Brain microvascular endothelial cell (primary cell): ENCODE data around the gene FAM210B.
A peak's percentile ranks its signal among the peaks of the same experiment; 100 is the strongest.

Experiments used
- DNase-seq: peaks from one replicate; pipeline ENCODE4 v3.0.0-alpha.2; 2020
- H3K27ac ChIP-seq: fragments of 250-450 bp; sonication (Bioruptor Pico); 2 replicates; pipeline ENCODE4 v1.5.1; 2020; ENCODE audit warnings: mild to moderate bottlenecking, moderate library complexity
- H3K27me3 ChIP-seq: fragments of 250-450 bp; sonication (Bioruptor Pico); replicated peaks from 2 replicates; pipeline ENCODE4 v1.5.1; 2020; ENCODE audit warnings: mild to moderate bottlenecking
- H3K36me3 ChIP-seq: fragments of 250-450 bp; sonication (Bioruptor Pico); replicated peaks from 2 replicates; pipeline ENCODE4 v1.5.1; 2020; ENCODE audit warnings: mild to moderate bottlenecking
- H3K4me3 ChIP-seq: 2 replicates; pipeline ENCODE4 v1.5.1; 2011; ENCODE audit warnings: low read depth, mild to moderate bottlenecking, control low read depth, low read length, moderate library complexity
- CTCF ChIP-seq: IDR thresholded peaks from 2 replicates; pipeline ENCODE4 v1.5.1; 2011; ENCODE audit warnings: low read depth, mild to moderate bottlenecking, moderate library complexity, low read length, control low read depth, inconsistent platforms; ENCODE audit errors: missing control alignments
- in situ Hi-C: cut with HindIII; loops from 2 replicates; pipeline ENCODE4 v1.10.0; 2017; ENCODE audit warnings: low sequenced_read_pairs, low pct_ligation_motif_present

Gene FAM210B

GRCh38 chr20:56391037-56391436, 32.3 kb downstream of the FAM210B start:
- peak overlapping the region; percentile 76 for H3K27ac ChIP-seq
- DNase-seq: no peak
- peak overlapping the region; percentile 98 for H3K4me3 ChIP-seq
- peaks cover 9% of the 10 kb centered on the region for H3K36me3 ChIP-seq
- no peak for TF ChIP-seq CTCF
- no peaks in the 10 kb centered on the region for H3K27me3 ChIP-seq
- in situ Hi-C loops: no loop called here

GRCh38 chr20:56391596-56392131, 32.9 kb downstream of the FAM210B start:
- no peaks in the 10 kb centered on the region for H3K27me3 ChIP-seq
- DNase-seq: no peak
- peak overlapping the region; percentile 98 for H3K4me3 ChIP-seq
- in situ Hi-C loops: no loop called here
- H3K36me3 ChIP-seq: peaks cover 13% of the 10 kb centered on the region
- peak overlapping the region; percentile 76 for H3K27ac ChIP-seq
- TF ChIP-seq CTCF: peak; percentile 3

DNA sequence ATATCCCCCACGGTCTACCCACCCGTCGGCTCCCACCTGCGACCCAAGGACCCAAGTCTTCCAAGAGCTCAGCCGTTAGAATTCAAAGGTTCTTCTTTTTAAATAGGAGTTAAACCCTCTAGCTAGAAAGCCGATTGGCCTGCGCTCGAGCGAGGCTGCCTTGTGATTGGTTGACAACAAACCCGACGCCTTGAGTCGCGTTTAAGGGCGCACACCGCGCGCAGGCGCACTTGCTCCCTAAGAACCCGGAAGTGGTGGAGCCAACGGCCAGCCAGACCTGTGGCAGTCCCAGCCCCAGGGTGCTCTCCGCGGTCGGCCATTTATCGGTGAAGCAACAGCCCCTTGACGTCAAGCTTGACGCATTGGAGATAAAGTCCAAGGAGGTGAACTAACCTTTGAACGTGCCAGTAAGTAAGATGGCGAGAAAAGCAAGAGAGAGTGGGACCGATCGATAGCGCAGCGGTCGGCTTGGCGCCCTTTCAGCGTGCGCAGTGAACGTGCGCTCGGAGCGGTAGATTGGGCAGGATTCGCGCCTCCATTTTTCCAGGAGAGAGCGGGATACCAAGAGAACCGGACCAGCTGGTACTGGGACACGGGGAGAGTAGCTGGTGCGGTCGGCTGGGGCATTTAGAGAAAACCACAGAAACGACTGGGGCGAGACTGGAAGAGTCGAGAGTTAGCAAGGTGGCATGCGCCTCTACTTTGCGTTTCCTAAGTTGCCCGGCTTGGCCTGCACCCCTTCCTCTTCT, 33.5 kb downstream of the FAM210B start, which contains the start of the genes AURKA and CSTF1:
Gene AURKA, minus strand, starts transcription at position 84 of the 749 bp plus-strand sequence. CDS start 4,018 bp downstream, outside the sequence.
Gene CSTF1, plus strand, starts transcription at position 514 of the 749 bp plus-strand sequence. CDS start 2,908 bp downstream, outside the sequence.
- Histone ChIP-seq H3K36me3 (peaks cover 18% of the 10 kb centered on the region), H3K27me3 (no peaks in the 10 kb centered on the region), H3K4me3 (peak within 1 kb of the TSS; percentile 98), H3K27ac (peak within 1 kb of the TSS; percentile 76)
- TF ChIP-seq CTCF: no peak
- DNase-seq: peak; percentile 100
- in situ Hi-C loops: no loop called here

- peak overlapping the region; percentile 98 for H3K4me3 ChIP-seq
- no peaks in the 10 kb centered on the region for H3K27me3 ChIP-seq
- in situ Hi-C loops: no loop called here
- TF ChIP-seq CTCF: no peak
- no peak for DNase-seq
- peak overlapping the region; percentile 76 for H3K27ac ChIP-seq
- H3K36me3 ChIP-seq: peaks cover 23% of the 10 kb centered on the region
Observed at GRCh38 chr20:56392881-56393482, 34.2 kb downstream of the FAM210B start.

GRCh38 chr20:56393653-56394052, 34.9 kb downstream of the FAM210B start:
- peaks cover 30% of the 10 kb centered on the region for H3K36me3 ChIP-seq
- H3K27ac ChIP-seq: no peak overlapping the region
- in situ Hi-C loops: no loop called here
- H3K4me3 ChIP-seq: peak overlapping the region; percentile 98
- H3K27me3 ChIP-seq: no peaks in the 10 kb centered on the region
- TF ChIP-seq CTCF: no peak
- DNase-seq: no peak
